ENCODE results near the gene ATP9A. TPM values are rescaled to one million over a fixed set of nuclear protein-coding genes. Genes with fewer than 3 reads are reported as not detected.

Gene ATP9A
- total and polyA plus RNA-seq, 2 of the 8 experiments (the other 6 are each of a cell fraction or from before 2014, with no cell fraction given): 5.0 to 6.4 TPM

DNA sequence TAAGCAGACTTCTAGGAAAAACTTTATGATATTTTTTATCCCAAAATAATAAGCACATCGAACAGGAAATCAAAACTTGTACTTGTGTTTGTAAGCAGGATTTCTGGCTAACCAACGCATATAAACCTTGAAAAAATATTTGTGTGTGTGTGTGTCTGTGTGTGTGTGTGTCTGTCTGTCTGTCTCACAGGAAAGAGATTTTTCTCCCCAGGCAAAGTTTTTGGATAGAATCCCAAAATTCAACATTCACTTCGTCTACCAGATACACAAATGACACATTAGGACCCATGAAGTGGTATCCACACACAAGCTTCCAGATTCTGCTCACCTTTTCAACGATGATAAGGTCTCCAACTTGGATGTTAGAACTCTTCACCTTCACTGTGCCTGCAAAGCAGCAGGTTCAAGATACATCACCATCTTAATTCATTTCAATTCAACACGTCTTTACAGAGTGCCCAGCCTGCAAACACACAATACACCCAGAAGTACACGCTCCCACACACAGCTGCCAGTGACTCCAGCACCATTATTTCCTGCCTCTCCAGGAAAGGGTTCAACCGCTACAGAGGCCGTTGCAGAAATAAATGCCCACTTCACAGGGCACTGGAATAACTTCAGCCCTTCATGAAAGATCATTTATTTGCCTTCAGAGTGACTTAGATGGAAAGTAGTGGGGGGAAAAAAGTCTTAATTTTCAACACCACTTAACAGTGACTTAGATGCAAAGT is 70.9 kb downstream of the ATP9A start:
- Histone ChIP-seq H3K4me1 (replicated peaks in 1 of 4; ENCODE audit: control insufficient read depth in 3 of 4, insufficient read depth in 4 of 4, low read length in 3 of 4) (peaks cover 11 to 24% (median 20%) of the 10 kb centered on the region in 4 experiments), H2BK15ac (ENCODE audit: low read length) (no peak overlapping the region), H3K14ac (ENCODE audit: insufficient read length) (no peak overlapping the region), H3K9me3 (ENCODE audit: insufficient read depth in 2 of 2, low read depth in 1 of 2, low read length in 1 of 2) (no peaks in the 10 kb centered on the region), H2BK12ac (ENCODE audit: low read depth, low read length) (peak overlapping the region; percentile 75), H4K5ac (ENCODE audit: insufficient read length, low read depth, low read length) (no peak overlapping the region), H3K36me3 (ENCODE audit: control insufficient read depth in 2 of 4, insufficient read depth in 4 of 4, low read length in 3 of 4) (no peaks in the 10 kb centered on the region), H2AK5ac (ENCODE audit: low read depth, low read length) (peak overlapping the region; percentile 77; the same call in 1 of the 2 replicates), H3K79me2 (ENCODE audit: control insufficient read depth in 1 of 2, insufficient read depth in 2 of 2, low read length in 2 of 2) (no peaks in the 10 kb centered on the region), H3K27me3 (replicated peaks in 1 of 4; ENCODE audit: control insufficient read depth in 3 of 4, extremely low read depth in 1 of 4, insufficient read depth in 3 of 4, low read length in 3 of 4) (no peaks in the 10 kb centered on the region), H4K8ac (ENCODE audit: extremely low read depth, insufficient read depth, low read length) (no peak overlapping the region), H2BK20ac (ENCODE audit: low read length) (peak overlapping the region; percentile 43; the same call in 1 of the 2 replicates), H3K18ac (ENCODE audit: extremely low read depth, low read length) (peak overlapping the region; percentile 80), H3K4ac (replicated peaks; ENCODE audit: insufficient read length, low read depth, low read length) (no peak overlapping the region), H3K23me2 (ENCODE audit: low read depth, low read length) (no peaks in the 10 kb centered on the region), H2BK5ac (ENCODE audit: low read depth, low read length) (peak overlapping the region; percentile 63; the same call in 1 of the 2 replicates), H4K91ac (replicated peaks; ENCODE audit: insufficient read length, low read length) (peak overlapping the region; percentile 8), H3K79me1 (ENCODE audit: low read depth, low read length) (no peaks in the 10 kb centered on the region), H3K4me2 (ENCODE audit: insufficient read depth in 1 of 2, low read depth in 2 of 2, low read length in 2 of 2) (no peak overlapping the region), H3K56ac (replicated peaks; ENCODE audit: insufficient read length, low read depth, low read length) (no peak overlapping the region), H2AFZ (ENCODE audit: low read length) (no peak overlapping the region), H3K4me3 (ENCODE audit: extremely low read depth in 1 of 4, insufficient read depth in 2 of 4, low read depth in 3 of 4, low read length in 4 of 4) (0 out of 8 replicates have a peak overlapping the region, but pooled peaks of 1 of the 4 experiments have one; percentile 35), H2BK120ac (replicated peaks; ENCODE audit: low read depth, low read length) (peak overlapping the region; percentile 26), H3K23ac (ENCODE audit: insufficient read length) (no peak overlapping the region), H3K27ac (ENCODE audit: low read depth, low read length) (no peak overlapping the region), H3K9ac (replicated peaks in 1 of 4; ENCODE audit: extremely low read depth in 1 of 4, low read depth in 3 of 4, low read length in 3 of 4) (no peak overlapping the region; a peak in 1 of 7 replicates), H4K20me1 (replicated peaks in 1 of 2; ENCODE audit: control insufficient read depth in 1 of 2, insufficient read depth in 2 of 2, low read length in 2 of 2) (no peaks in the 10 kb centered on the region)
- 83% methylated on average over 8 of the region's 8 CpGs; no CpG with 5 or more reads in 1 of the 2 experiments for WGBS, 2 experiments (ENCODE audit: extremely low coverage in 1 of 2, insufficient coverage in 1 of 2, insufficient read length in 1 of 2, insufficient replicate concordance in 2 of 2, low coverage in 1 of 2, low lambda C conversion rate in 2 of 2, missing lambda C conversion rate in 1 of 2)
- ChIA-PET POLR2A (ENCODE audit: partially characterized antibody) (interaction anchor here (1.0 kb wide), 1 partner anchor 9 kb away, joined by 5 read pairs; no protein-coding TSS in a partner anchor), CTCF (ENCODE audit: partially characterized antibody) (interaction anchor here (0.8 to 1.7 kb wide), 7 partner anchors 9 to 385 kb away, joined by 3 to 5 read pairs (median 3); no protein-coding TSS in a partner anchor)
- DNase-seq (ENCODE audit: low read depth in 1 of 2, low spot score in 2 of 2) (no peak), FAIRE-seq (no peak)
- TF ChIP-seq GTF2F1 (IDR thresholded peaks at IDR 0.05; ENCODE audit: borderline replicate concordance, low read depth, low read length) (no peak), SIRT6 (IDR thresholded peaks at IDR 0.05; ENCODE audit: low read length) (no peak), POU5F1 (IDR thresholded peaks at IDR 0.05; ENCODE audit: low read depth, low read length) (no peak), CREB1 (IDR thresholded peaks at IDR 0.05) (no peak)

All from H1 (cell line).